B cell (primary cell): ENCODE results near the gene DTD1. TPM values are rescaled to one million over a fixed set of nuclear protein-coding genes. Genes with fewer than 3 reads are reported as not detected.

Experiments
- ATAC-seq: fragments of 200-7000 bp; cut with Tn5 transposase; one replicate; pipeline ENCODE4 v1.10.0; 2021; ENCODE audit warnings: low read depth, mild to moderate bottlenecking, moderate number of reproducible peaks, moderate library complexity
- CTCF ChIA-PET: fragments of 350-600 bp; sonication (Branson Sonifier 250); formaldehyde crosslinking; loops from one replicate; lab custom pipeline; 2021; ENCODE audit warnings: antibody characterized with exemption, inconsistent platforms; lab: Charles Lee
- POLR2A ChIA-PET: fragments of 350-600 bp; sonication (Branson Sonifier 250); formaldehyde crosslinking; loops from one replicate; lab custom pipeline; 2021; ENCODE audit warnings: antibody characterized with exemption; lab: Charles Lee
- DNase-seq: peaks from one replicate; pipeline ENCODE4 v3.0.0; 2013
- H2AFZ ChIP-seq: 2 replicates; pipeline ENCODE4 v1.6.1; 2012; ENCODE audit warnings: mild to moderate bottlenecking, low read depth, low read length; ENCODE audit not compliant: insufficient read depth, poor library complexity, severe bottlenecking
- H3K27ac ChIP-seq, 2 donors: 1 replicate in 1 of 2; 2 replicates in 1 of 2; pipeline ENCODE4 v1.5.1; 2012 to 2013; ENCODE audit warnings: low read length in 2 of 2, mild to moderate bottlenecking in 2 of 2, moderate library complexity in 1 of 2
- H3K27me3 ChIP-seq, 4 experiments: fragments of 200-600 bp in 1 of 4; sonication (generic) in 1 of 4; replicated peaks in 1 of 4; 1 replicate in 2 of 4; 2 replicates in 2 of 4; pipeline versions ENCODE4 v1.6.1 to v1.7.0; 2013 to 2016; ENCODE audit warnings: low read length in 3 of 4, mild to moderate bottlenecking in 2 of 4, mixed read lengths in 1 of 4, moderate library complexity in 1 of 4; ENCODE audit not compliant: insufficient read depth in 4 of 4, control insufficient read depth in 3 of 4; ENCODE audit errors: control extremely low read depth in 1 of 4
- H3K36me3 ChIP-seq, 2 experiments: replicated peaks in 1 of 2; 1 replicate in 1 of 2; 2 replicates in 1 of 2; pipeline versions ENCODE4 v1.6.1 to v1.7.1; 2013; ENCODE audit warnings: low read length in 1 of 2; ENCODE audit not compliant: insufficient read depth in 2 of 2, control insufficient read depth in 1 of 2; ENCODE audit errors: control extremely low read depth in 1 of 2, extremely low read depth in 1 of 2
- H3K4me1 ChIP-seq, 2 donors: fragments of 200-600 bp in 1 of 2; sonication (generic) in 1 of 2; 1 replicate in 1 of 2; 2 replicates in 1 of 2; pipeline versions ENCODE4 v1.5.1 to v1.6.1; 2013 to 2017; ENCODE audit warnings: low read length in 2 of 2; ENCODE audit not compliant: control insufficient read depth in 2 of 2, insufficient read depth in 2 of 2
- H3K4me2 ChIP-seq: replicated peaks from 2 replicates; pipeline ENCODE3; 2012; ENCODE audit warnings: mild to moderate bottlenecking, low read depth, low read length; ENCODE audit not compliant: poor library complexity, severe bottlenecking
- H3K4me3 ChIP-seq, 5 experiments: fragments of 200-600 bp in 1 of 5; sonication (generic) in 1 of 5; 1 replicate in 3 of 5; 2 replicates in 2 of 5; pipeline versions ENCODE4 v1.5.1 to v1.7.0; 2011 to 2016; ENCODE audit warnings: low read length in 4 of 5, mild to moderate bottlenecking in 4 of 5, low read depth in 2 of 5, control low read depth in 1 of 5, moderate library complexity in 1 of 5; ENCODE audit not compliant: insufficient read depth in 1 of 5; ENCODE audit errors: control extremely low read depth in 1 of 5, extremely low read depth in 1 of 5
- H3K79me2 ChIP-seq: fragments of 200-600 bp; sonication (generic); one replicate; pipeline ENCODE4 v1.6.0; 2016; ENCODE audit warnings: low read length; ENCODE audit not compliant: control insufficient read depth, insufficient read depth
- H3K9ac ChIP-seq: fragments of 200-600 bp; sonication (generic); 2 replicates; pipeline ENCODE4 v1.6.1; 2017; ENCODE audit warnings: mild to moderate bottlenecking, low read length, moderate library complexity
- H3K9me3 ChIP-seq, 3 donors: one replicate each; pipeline versions ENCODE4 v1.6.1 to v1.7.1; 2013; ENCODE audit warnings: low read length in 2 of 3; ENCODE audit not compliant: control insufficient read depth in 2 of 3, insufficient read depth in 1 of 3; ENCODE audit errors: control extremely low read depth in 1 of 3
- H4K20me1 ChIP-seq: 2 replicates; pipeline ENCODE4 v1.6.0; 2012; ENCODE audit warnings: mild to moderate bottlenecking, low read length; ENCODE audit not compliant: insufficient read depth, control insufficient read depth, poor library complexity, severe bottlenecking
- H3K27ac Mint-ChIP-seq: one replicate; pipeline ENCODE4 v1.8.0; 2021; ENCODE audit warnings: mixed read lengths
- H3K27me3 Mint-ChIP-seq: one replicate; pipeline ENCODE4 v1.8.0; 2021; ENCODE audit warnings: mixed read lengths
- H3K4me1 Mint-ChIP-seq: one replicate; pipeline ENCODE4 v1.8.0; 2021; ENCODE audit warnings: mixed read lengths
- H3K4me3 Mint-ChIP-seq: one replicate; pipeline ENCODE4 v1.8.0; 2021; ENCODE audit warnings: mixed read lengths
- H3K9me3 Mint-ChIP-seq: one replicate; pipeline ENCODE4 v1.8.0; 2022; ENCODE audit warnings: mixed read lengths; ENCODE audit not compliant: insufficient read depth
- EZH2 ChIP-seq: IDR thresholded peaks from 2 replicates; pipeline ENCODE4 v1.6.1; 2012; ENCODE audit warnings: borderline replicate concordance, low read depth, mild to moderate bottlenecking, moderate library complexity, low read length; ENCODE audit not compliant: insufficient read depth, poor library complexity, severe bottlenecking
- WGBS: methylation state at CpG from one replicate; pipeline ENCODE4 v1.1.5; 2013; ENCODE audit warnings: missing lambda C conversion rate; ENCODE audit not compliant: insufficient coverage; 5-methylcytosine and 5-hydroxymethylcytosine counted together
- intact Hi-C: fragments of 100-400 bp; cut with micrococcal nuclease; formaldehyde crosslinking; loops from one replicate; pipeline ENCODE4 v1.10.0; 2022
- polyA plus RNA-seq: library from polyadenylated mRNA; depleted of rRNA; stranded (reverse); fragments of >200 nt; gene quantifications from 2 replicates; pipeline ENCODE4 v1.2.3, GENCODE V29; 2012
- total RNA-seq, 2 donors: library from RNA; stranded (reverse); fragments of 120-200 nt in 1 of 2; gene quantifications; 1 replicate in 1 of 2; 2 replicates in 1 of 2; pipeline versions ENCODE4 v1.2.3 to v1.2.4, GENCODE V29; 2013 to 2022
- TF ChIP-seq, protein P1 (sequence below): fragments of 200-600 bp; IDR thresholded peaks from one replicate; pipeline ENCODE4 v1.8.0; 2022; ENCODE audit warnings: antibody characterized with exemption, mild to moderate bottlenecking

DTD1 gene
- total and polyA plus RNA-seq, 2 donors (not counting 1 experiment from before 2014, with no cell fraction given), result 18.7 to 20.4 TPM

DNA sequence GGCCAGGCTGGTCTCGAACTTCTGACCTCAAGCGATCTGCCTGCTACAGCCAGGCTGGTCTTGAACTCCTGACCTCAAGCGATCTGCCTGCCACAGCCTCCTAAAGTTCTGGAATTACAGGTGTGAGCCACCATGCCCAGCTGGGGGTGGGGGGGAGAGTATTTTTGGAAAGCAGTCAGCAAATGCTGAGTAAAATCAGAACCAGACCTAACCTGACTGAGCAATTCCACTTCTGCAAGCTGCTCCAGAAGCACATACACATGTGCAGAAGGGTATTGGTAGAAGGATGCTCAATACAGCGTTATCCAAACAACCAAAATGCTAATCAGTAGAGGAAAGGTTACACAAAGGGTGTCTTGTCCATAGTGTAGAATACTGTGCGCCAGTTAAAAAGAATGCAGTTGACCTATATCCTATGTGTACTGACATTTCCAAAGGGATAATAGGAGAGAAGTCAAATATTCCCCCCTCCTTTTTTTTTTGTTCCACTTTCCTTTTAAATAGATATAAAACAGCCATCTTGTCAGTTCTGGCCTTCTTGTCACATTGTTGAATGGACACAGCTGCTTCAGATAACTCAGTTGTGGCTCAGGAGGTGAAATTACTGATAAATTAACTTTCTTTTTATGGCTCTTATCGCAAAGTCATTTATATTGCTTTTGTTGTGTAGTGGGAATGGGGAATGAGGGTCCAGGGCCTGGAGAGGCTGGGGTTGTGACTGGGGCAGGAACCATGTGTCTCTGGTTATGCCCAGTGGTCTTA is 74.6 kb downstream of the DTD1 start:
- no peak overlapping the region for H3K4me3 Mint-ChIP-seq
- TF ChIP-seq, protein P1, sequence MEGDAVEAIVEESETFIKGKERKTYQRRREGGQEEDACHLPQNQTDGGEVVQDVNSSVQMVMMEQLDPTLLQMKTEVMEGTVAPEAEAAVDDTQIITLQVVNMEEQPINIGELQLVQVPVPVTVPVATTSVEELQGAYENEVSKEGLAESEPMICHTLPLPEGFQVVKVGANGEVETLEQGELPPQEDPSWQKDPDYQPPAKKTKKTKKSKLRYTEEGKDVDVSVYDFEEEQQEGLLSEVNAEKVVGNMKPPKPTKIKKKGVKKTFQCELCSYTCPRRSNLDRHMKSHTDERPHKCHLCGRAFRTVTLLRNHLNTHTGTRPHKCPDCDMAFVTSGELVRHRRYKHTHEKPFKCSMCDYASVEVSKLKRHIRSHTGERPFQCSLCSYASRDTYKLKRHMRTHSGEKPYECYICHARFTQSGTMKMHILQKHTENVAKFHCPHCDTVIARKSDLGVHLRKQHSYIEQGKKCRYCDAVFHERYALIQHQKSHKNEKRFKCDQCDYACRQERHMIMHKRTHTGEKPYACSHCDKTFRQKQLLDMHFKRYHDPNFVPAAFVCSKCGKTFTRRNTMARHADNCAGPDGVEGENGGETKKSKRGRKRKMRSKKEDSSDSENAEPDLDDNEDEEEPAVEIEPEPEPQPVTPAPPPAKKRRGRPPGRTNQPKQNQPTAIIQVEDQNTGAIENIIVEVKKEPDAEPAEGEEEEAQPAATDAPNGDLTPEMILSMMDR, result no peak
- no peak for TF ChIP-seq EZH2
- WGBS, result no CpG with 5 or more reads among the region's 6 CpGs
- DNase-seq, result no peak
- CTCF ChIA-PET, result no interaction called here
- POLR2A ChIA-PET, result no interaction called here
- Histone ChIP-seq H3K9me3 (no peaks in the 10 kb centered on the region), H3K4me1 (peaks cover 5 to 9% of the 10 kb centered on the region in 2 donors), H3K79me2 (no peaks in the 10 kb centered on the region), H3K9ac (no peak overlapping the region), H4K20me1 (no peaks in the 10 kb centered on the region), H3K27ac (no peak overlapping the region), H3K4me3 (no peak overlapping the region), H3K27me3 (no peaks in the 10 kb centered on the region), H3K36me3 (no peaks in the 10 kb centered on the region), H2AFZ (no peak overlapping the region), H3K4me2 (no peak overlapping the region)
- H3K27ac Mint-ChIP-seq, result no peak overlapping the region
- no peaks in the 10 kb centered on the region for H3K9me3 Mint-ChIP-seq
- intact Hi-C loops, result no loop called here
- H3K4me1 Mint-ChIP-seq, result peaks cover 16% of the 10 kb centered on the region
- ATAC-seq, result no peak
- H3K27me3 Mint-ChIP-seq, result no peaks in the 10 kb centered on the region

DNA sequence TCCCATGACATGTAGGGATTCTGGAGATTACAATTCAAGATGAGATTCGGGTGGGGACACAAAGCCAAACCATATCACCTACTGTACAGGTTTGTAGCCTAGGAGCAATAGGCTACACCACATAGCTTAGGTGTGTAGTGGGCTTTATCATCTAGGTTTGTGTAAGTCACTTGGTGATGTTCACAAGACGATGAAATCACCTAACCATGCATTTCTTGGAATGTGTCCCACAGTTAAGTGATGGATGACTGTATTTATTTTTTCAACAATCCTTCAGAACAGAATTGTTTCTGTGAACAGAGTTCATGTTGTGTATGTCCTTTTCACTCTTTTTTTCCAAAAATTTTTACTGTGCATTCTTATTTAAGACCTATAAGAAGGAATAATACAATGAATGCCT is 76.1 kb downstream of the DTD1 start:
- no peaks in the 10 kb centered on the region for H3K9me3 Mint-ChIP-seq
- H2AFZ ChIP-seq, result no peak overlapping the region
- H3K9ac ChIP-seq, result no peak overlapping the region
- H3K27me3 ChIP-seq, result no peaks in the 10 kb centered on the region
- no CpG with 5 or more reads among the region's 2 CpGs for WGBS
- H3K4me3 Mint-ChIP-seq, result no peak overlapping the region
- no peaks in the 10 kb centered on the region for H3K4me1 ChIP-seq
- POLR2A ChIA-PET, result no interaction called here
- no peaks in the 10 kb centered on the region for H3K9me3 ChIP-seq
- H3K27ac ChIP-seq, result no peak overlapping the region
- CTCF ChIA-PET, result no interaction called here
- no peaks in the 10 kb centered on the region for H3K79me2 ChIP-seq
- peaks cover 4% of the 10 kb centered on the region for H3K4me1 Mint-ChIP-seq
- ATAC-seq (no peak), DNase-seq (no peak)
- H4K20me1 ChIP-seq, result no peaks in the 10 kb centered on the region
- TF ChIP-seq, protein P1, result no peak
- no peak for TF ChIP-seq EZH2
- no peak overlapping the region for H3K27ac Mint-ChIP-seq
- no peaks in the 10 kb centered on the region for H3K36me3 ChIP-seq
- no peak overlapping the region for H3K4me3 ChIP-seq
- intact Hi-C loops, result no loop called here
- H3K4me2 ChIP-seq, result no peak overlapping the region
- no peaks in the 10 kb centered on the region for H3K27me3 Mint-ChIP-seq
